DND-41 (cell line): ENCODE data around the gene PDE4D.

Experiments used
- EZH2 ChIP-seq: IDR thresholded peaks from 3 replicates; pipeline ENCODE4 v1.6.1; 2012; ENCODE audit warnings: borderline replicate concordance, low read depth, mild to moderate bottlenecking, moderate library complexity, low read length, inconsistent platforms; ENCODE audit not compliant: severe bottlenecking
- TF ChIP-seq, protein P1 (sequence below): IDR thresholded peaks from 2 replicates; pipeline ENCODE4 v1.5.1; 2012; ENCODE audit warnings: borderline replicate concordance, low read length, moderate library complexity, mild to moderate bottlenecking; ENCODE audit not compliant: poor library complexity, severe bottlenecking; ENCODE audit errors: extremely low read depth

DNA sequence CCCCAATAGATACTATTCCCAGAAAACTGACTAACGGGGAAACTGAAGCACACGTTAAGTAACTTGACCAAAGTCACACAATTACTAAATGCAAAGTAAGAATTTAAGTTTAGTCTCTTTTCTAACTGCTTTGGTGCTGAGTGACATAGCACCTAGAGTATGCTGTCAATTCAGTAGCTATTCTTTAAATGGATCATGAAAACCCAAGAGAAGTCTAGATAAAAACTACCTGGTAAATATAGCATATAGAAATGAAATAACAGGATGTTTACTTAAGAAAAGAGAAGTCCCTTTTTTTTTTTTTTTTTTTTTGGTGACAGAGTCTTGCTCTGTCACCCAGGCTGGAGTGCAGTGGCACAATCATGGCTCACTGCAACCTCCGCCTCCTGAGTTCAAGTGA lies 129.2 kb downstream of the PDE4D start:
- TF ChIP-seq, protein P1, sequence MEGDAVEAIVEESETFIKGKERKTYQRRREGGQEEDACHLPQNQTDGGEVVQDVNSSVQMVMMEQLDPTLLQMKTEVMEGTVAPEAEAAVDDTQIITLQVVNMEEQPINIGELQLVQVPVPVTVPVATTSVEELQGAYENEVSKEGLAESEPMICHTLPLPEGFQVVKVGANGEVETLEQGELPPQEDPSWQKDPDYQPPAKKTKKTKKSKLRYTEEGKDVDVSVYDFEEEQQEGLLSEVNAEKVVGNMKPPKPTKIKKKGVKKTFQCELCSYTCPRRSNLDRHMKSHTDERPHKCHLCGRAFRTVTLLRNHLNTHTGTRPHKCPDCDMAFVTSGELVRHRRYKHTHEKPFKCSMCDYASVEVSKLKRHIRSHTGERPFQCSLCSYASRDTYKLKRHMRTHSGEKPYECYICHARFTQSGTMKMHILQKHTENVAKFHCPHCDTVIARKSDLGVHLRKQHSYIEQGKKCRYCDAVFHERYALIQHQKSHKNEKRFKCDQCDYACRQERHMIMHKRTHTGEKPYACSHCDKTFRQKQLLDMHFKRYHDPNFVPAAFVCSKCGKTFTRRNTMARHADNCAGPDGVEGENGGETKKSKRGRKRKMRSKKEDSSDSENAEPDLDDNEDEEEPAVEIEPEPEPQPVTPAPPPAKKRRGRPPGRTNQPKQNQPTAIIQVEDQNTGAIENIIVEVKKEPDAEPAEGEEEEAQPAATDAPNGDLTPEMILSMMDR = no peak
- TF ChIP-seq EZH2 = no peak
